ENCODE results near the gene TPI1.

DNA sequence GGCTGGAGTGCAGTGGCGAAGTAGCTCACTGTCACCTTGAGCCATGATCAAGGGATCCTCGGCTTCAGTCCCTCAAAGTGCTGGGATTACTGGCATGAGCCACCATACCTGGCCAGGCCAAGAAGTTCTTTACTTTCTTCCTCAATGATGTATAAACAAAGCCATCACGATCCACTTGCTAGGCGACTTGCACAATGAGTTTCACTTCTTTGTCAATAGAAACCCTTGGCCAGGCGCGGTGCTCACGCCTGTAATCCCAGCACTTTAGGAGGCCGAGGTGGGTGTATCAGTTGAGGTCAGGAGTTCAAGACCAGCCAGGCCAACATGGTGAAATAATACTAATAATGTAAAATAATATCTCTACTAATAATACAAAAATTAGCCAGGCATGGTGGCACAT, 20.1 kb downstream of the TPI1 start:
- TF ChIP-seq, protein P1, sequence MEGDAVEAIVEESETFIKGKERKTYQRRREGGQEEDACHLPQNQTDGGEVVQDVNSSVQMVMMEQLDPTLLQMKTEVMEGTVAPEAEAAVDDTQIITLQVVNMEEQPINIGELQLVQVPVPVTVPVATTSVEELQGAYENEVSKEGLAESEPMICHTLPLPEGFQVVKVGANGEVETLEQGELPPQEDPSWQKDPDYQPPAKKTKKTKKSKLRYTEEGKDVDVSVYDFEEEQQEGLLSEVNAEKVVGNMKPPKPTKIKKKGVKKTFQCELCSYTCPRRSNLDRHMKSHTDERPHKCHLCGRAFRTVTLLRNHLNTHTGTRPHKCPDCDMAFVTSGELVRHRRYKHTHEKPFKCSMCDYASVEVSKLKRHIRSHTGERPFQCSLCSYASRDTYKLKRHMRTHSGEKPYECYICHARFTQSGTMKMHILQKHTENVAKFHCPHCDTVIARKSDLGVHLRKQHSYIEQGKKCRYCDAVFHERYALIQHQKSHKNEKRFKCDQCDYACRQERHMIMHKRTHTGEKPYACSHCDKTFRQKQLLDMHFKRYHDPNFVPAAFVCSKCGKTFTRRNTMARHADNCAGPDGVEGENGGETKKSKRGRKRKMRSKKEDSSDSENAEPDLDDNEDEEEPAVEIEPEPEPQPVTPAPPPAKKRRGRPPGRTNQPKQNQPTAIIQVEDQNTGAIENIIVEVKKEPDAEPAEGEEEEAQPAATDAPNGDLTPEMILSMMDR (IDR thresholded peaks at IDR 0.05): no peak
- TF ChIP-seq POLR2A (IDR thresholded peaks at IDR 0.05): no peak

Data from right lobe of liver (tissue), 4 donors.